CD14-positive monocyte (primary cell): ENCODE data around the gene TTC12. TPM values are rescaled to one million over a fixed set of nuclear protein-coding genes. Genes with fewer than 3 reads are reported as not detected.

Source experiments
- DNase-seq, 3 donors: peaks; one replicate each; pipeline ENCODE4 v3.0.0-alpha.2; 2011 to 2022
- H2AFZ ChIP-seq: 2 replicates; pipeline ENCODE4 v1.6.0; 2012; ENCODE audit warnings: mild to moderate bottlenecking, low read depth, low read length, inconsistent platforms; ENCODE audit not compliant: insufficient read depth, poor library complexity, severe bottlenecking
- H3K27ac ChIP-seq, 2 donors: 1 replicate in 1 of 2; 2 replicates in 1 of 2; pipeline ENCODE4 v1.5.1; 2012 to 2013; ENCODE audit warnings: low read length in 2 of 2, control low read depth in 1 of 2, inconsistent platforms in 1 of 2, low read depth in 1 of 2, mild to moderate bottlenecking in 1 of 2
- H3K27me3 ChIP-seq, 2 donors: one replicate each; pipeline versions ENCODE4 v1.6.0 to v1.6.1; 2011 to 2013; ENCODE audit warnings: low read length in 2 of 2; ENCODE audit not compliant: control insufficient read depth in 2 of 2, insufficient read depth in 2 of 2
- H3K36me3 ChIP-seq, 2 donors: replicated peaks in 1 of 2; 1 replicate in 1 of 2; 2 replicates in 1 of 2; pipeline versions ENCODE4 v1.5.1 to v1.6.1; 2012 to 2013; ENCODE audit warnings: low read length in 2 of 2, control low read depth in 1 of 2, inconsistent platforms in 1 of 2, mild to moderate bottlenecking in 1 of 2; ENCODE audit not compliant: insufficient read depth in 2 of 2, control insufficient read depth in 1 of 2
- H3K4me1 ChIP-seq, 2 donors: 1 replicate in 1 of 2; 2 replicates in 1 of 2; pipeline versions ENCODE4 v1.5.1 to v1.6.1; 2012 to 2013; ENCODE audit warnings: low read length in 2 of 2, control low read depth in 1 of 2, inconsistent platforms in 1 of 2, mild to moderate bottlenecking in 1 of 2, moderate library complexity in 1 of 2; ENCODE audit not compliant: insufficient read depth in 2 of 2, control insufficient read depth in 1 of 2
- H3K4me2 ChIP-seq: replicated peaks from 2 replicates; pipeline ENCODE3; 2012; ENCODE audit warnings: low read length, moderate library complexity, mild to moderate bottlenecking; ENCODE audit not compliant: poor library complexity, severe bottlenecking; ENCODE audit errors: extremely low read depth
- H3K4me3 ChIP-seq, 3 experiments: fragments of 200-600 bp in 1 of 3; sonication (generic) in 1 of 3; replicated peaks in 1 of 3; 1 replicate in 2 of 3; 2 replicates in 1 of 3; pipeline ENCODE4 v1.5.1; 2011 to 2013; ENCODE audit warnings: low read length in 3 of 3, mild to moderate bottlenecking in 3 of 3, control low read depth in 2 of 3, low read depth in 2 of 3, inconsistent platforms in 1 of 3, moderate library complexity in 1 of 3
- H3K79me2 ChIP-seq: 2 replicates; pipeline ENCODE4 v1.6.0; 2012; ENCODE audit warnings: mild to moderate bottlenecking, control low read depth, inconsistent platforms, low read length, moderate library complexity; ENCODE audit not compliant: insufficient read depth
- H3K9ac ChIP-seq: 2 replicates; pipeline ENCODE4 v1.6.0; 2017; ENCODE audit warnings: low read length, mild to moderate bottlenecking; ENCODE audit not compliant: insufficient read depth, poor library complexity, severe bottlenecking
- H3K9me3 ChIP-seq, 2 donors: replicated peaks in 1 of 2; 1 replicate in 1 of 2; 2 replicates in 1 of 2; pipeline versions ENCODE4 v1.5.1 to v1.6.1; 2012 to 2013; ENCODE audit warnings: low read length in 2 of 2, control low read depth in 1 of 2; ENCODE audit not compliant: control insufficient read depth in 1 of 2, insufficient read depth in 1 of 2
- H4K20me1 ChIP-seq: 2 replicates; pipeline ENCODE4 v1.6.0; 2012; ENCODE audit warnings: mild to moderate bottlenecking, low read length, control low read depth, moderate library complexity; ENCODE audit not compliant: insufficient read depth
- H3K27ac Mint-ChIP-seq, 7 donors: one replicate each; pipeline ENCODE4 v1.8.0; 2020; ENCODE audit warnings: mild to moderate bottlenecking in 7 of 7, mixed read lengths in 7 of 7, moderate library complexity in 6 of 7, inconsistent platforms in 2 of 7
- H3K27me3 Mint-ChIP-seq, 3 donors: one replicate each; pipeline ENCODE4 v1.8.0; 2021 to 2022; ENCODE audit warnings: low read depth in 3 of 3, mild to moderate bottlenecking in 3 of 3, mixed read lengths in 3 of 3, moderate library complexity in 3 of 3, inconsistent platforms in 1 of 3
- H3K36me3 Mint-ChIP-seq, 2 donors: one replicate each; pipeline ENCODE4 v1.8.0; 2020; ENCODE audit warnings: mixed read lengths in 2 of 2, inconsistent platforms in 1 of 2, mild to moderate bottlenecking in 1 of 2
- H3K4me1 Mint-ChIP-seq: one replicate; pipeline ENCODE4 v1.8.0; 2020; ENCODE audit warnings: mild to moderate bottlenecking, mixed read lengths
- H3K4me3 Mint-ChIP-seq, 2 donors: one replicate each; pipeline ENCODE4 v1.8.0; 2020; ENCODE audit warnings: mild to moderate bottlenecking in 2 of 2, mixed read lengths in 2 of 2, moderate library complexity in 1 of 2
- H3K9me3 Mint-ChIP-seq, 7 donors: one replicate each; pipeline ENCODE4 v1.8.0; 2020 to 2022; ENCODE audit warnings: mixed read lengths in 7 of 7, mild to moderate bottlenecking in 6 of 7, moderate library complexity in 6 of 7, inconsistent platforms in 2 of 7
- CTCF ChIP-seq: fragments of 200-600 bp; IDR thresholded peaks from one replicate; pipeline ENCODE4 v1.8.0; 2022; ENCODE audit warnings: antibody characterized with exemption, mild to moderate bottlenecking
- WGBS: methylation state at CpG from one replicate; pipeline ENCODE4 v1.1.5; 2013; ENCODE audit warnings: missing lambda C conversion rate; ENCODE audit not compliant: insufficient coverage; 5-methylcytosine and 5-hydroxymethylcytosine counted together
- intact Hi-C, 2 donors: fragments of 100-400 bp; cut with micrococcal nuclease; formaldehyde crosslinking; loops; one replicate each; pipeline versions ENCODE4 v1.15.0 to v1.15.1; 2023
- polyA plus RNA-seq, 3 donors: library from polyadenylated mRNA; depleted of rRNA in 1 of 3; unstranded in 2 of 3; stranded (reverse) in 1 of 3; fragments of 300-500 nt in 2 of 3; fragments of >200 nt in 1 of 3; fragmentation: Illumina TruSeq in 2 of 3; gene quantifications; 1 replicate in 2 of 3; 2 replicates in 1 of 3; pipeline ENCODE4 v1.2.3, GENCODE V29; 2012 to 2021

Gene TTC12
- polyA plus RNA-seq, 3 donors: 1.7 to 3.0 (median 2.4) TPM

GRCh38 chr11:113392236-113392921, 78.0 kb downstream of the TTC12 start:
- H3K4me3 Mint-ChIP-seq: no peak overlapping the region
- no peaks in the 10 kb centered on the region for H3K4me1 Mint-ChIP-seq
- no peaks in the 10 kb centered on the region for H3K9me3 Mint-ChIP-seq
- peaks cover 0 to 7% (median 3%) of the 10 kb centered on the region in 3 donors for H3K27me3 Mint-ChIP-seq
- no peaks in the 10 kb centered on the region for H3K36me3 Mint-ChIP-seq
- Histone ChIP-seq H3K36me3 (no peaks in the 10 kb centered on the region), H4K20me1 (no peaks in the 10 kb centered on the region), H3K4me3 (no peak overlapping the region), H3K27ac (no peak overlapping the region), H3K27me3 (peaks cover 0 to 20% of the 10 kb centered on the region in 2 donors), H3K4me2 (no peak overlapping the region), H3K9me3 (no peaks in the 10 kb centered on the region), H3K9ac (no peak overlapping the region), H2AFZ (no peak overlapping the region), H3K4me1 (no peaks in the 10 kb centered on the region), H3K79me2 (no peaks in the 10 kb centered on the region)
- H3K27ac Mint-ChIP-seq: no peak overlapping the region
- DNase-seq: no peak
- intact Hi-C loops: no loop called here
- TF ChIP-seq CTCF: no peak
- 100% methylated on average over 2 of the region's 3 CpGs for WGBS

DNA sequence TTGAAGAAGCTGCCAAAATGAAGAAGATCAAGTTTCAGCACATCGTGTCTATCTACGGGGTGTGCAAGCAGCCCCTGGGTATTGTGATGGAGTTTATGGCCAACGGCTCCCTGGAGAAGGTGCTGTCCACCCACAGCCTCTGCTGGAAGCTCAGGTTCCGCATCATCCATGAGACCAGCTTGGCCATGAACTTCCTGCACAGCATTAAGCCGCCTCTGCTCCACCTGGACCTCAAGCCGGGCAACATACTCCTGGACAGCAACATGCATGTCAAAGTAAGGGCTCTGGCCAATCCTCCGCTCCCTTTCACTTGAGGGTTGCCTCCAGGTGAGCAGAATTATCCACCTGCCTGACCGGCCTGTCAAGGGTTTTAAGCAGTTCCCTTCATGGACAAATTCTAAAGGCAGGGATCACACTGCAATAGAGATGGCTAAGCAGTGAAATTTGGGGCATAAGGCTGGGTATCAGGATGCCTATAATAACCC, 79.2 kb downstream of the TTC12 start:
- Mint-ChIP-seq H3K27me3 (peaks cover 0 to 4% (median 0%) of the 10 kb centered on the region in 3 donors), H3K4me3 (no peak overlapping the region), H3K36me3 (no peaks in the 10 kb centered on the region), H3K4me1 (no peaks in the 10 kb centered on the region), H3K27ac (no peak overlapping the region), H3K9me3 (no peaks in the 10 kb centered on the region)
- H3K27ac ChIP-seq: no peak overlapping the region
- H2AFZ ChIP-seq: no peak overlapping the region
- H3K4me2 ChIP-seq: no peak overlapping the region
- no peak overlapping the region for H3K9ac ChIP-seq
- H3K4me3 ChIP-seq: no peak overlapping the region
- H3K27me3 ChIP-seq: peaks cover 0 to 8% of the 10 kb centered on the region in 2 donors
- no peak for TF ChIP-seq CTCF
- H3K9me3 ChIP-seq: no peaks in the 10 kb centered on the region
- no peaks in the 10 kb centered on the region for H3K79me2 ChIP-seq
- no peaks in the 10 kb centered on the region for H3K4me1 ChIP-seq
- H4K20me1 ChIP-seq: no peaks in the 10 kb centered on the region
- H3K36me3 ChIP-seq: no peaks in the 10 kb centered on the region
- 98% methylated on average over 5 of the region's 8 CpGs for WGBS
- intact Hi-C loops: no loop called here
- no peak for DNase-seq
